ENCODE data around the gene PPP1R11. TPM values are rescaled to one million over a fixed set of nuclear protein-coding genes. Genes with fewer than 3 reads are reported as not detected.

The PPP1R11 gene
- total RNA-seq, 1 experiment from 2014 or later: 43.9 TPM

DNA sequence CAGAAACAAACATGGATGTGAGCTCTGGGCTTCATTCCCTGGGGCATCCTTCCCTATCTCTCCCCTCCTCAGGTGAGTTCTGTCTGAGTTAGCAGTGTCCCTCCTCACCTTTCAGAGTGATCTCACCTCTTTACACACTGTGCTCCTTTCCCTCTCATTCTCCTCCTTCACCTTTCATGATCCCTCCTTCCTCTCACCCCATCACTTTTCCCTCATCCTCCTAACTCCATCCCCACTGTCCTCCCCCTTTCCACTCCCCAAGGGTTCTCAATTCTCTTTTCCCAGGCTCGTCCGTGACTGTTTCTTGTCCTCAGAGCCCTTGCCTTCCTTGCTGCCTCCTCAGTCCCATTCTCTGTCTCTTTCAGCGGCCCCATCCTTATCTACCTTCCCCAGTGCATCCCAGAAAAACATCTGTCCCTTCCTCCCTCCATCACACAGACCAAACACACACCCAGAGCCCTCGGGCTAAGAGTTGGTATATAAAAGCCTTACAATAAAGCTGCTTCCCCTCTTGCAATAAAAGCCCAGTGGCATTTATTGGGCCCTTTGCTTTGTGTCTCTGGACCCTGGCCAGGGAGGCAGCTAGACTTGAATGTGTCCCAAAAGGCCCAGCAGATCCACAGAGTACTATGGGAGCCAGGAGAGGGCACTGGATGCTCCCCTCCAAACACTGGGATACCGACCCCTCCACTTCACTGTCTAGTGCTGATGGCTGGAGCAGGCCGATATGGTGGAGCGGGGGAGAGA, 6.7 kb downstream of the PPP1R11 start:
- no peaks in the 10 kb centered on the region for H3K9me3 ChIP-seq (replicated peaks)
- H3K4me3 ChIP-seq: peak overlapping the region; percentile 33; the same call in 1 of the 2 replicates
- peak in 1 of 2 experiments; percentile 13 for DNase-seq
- H3K27ac ChIP-seq: no peak overlapping the region
- no peaks in the 10 kb centered on the region for H3K27me3 ChIP-seq
- no peaks in the 10 kb centered on the region for H3K4me1 ChIP-seq
- H3K36me3 ChIP-seq: no peaks in the 10 kb centered on the region

DNA sequence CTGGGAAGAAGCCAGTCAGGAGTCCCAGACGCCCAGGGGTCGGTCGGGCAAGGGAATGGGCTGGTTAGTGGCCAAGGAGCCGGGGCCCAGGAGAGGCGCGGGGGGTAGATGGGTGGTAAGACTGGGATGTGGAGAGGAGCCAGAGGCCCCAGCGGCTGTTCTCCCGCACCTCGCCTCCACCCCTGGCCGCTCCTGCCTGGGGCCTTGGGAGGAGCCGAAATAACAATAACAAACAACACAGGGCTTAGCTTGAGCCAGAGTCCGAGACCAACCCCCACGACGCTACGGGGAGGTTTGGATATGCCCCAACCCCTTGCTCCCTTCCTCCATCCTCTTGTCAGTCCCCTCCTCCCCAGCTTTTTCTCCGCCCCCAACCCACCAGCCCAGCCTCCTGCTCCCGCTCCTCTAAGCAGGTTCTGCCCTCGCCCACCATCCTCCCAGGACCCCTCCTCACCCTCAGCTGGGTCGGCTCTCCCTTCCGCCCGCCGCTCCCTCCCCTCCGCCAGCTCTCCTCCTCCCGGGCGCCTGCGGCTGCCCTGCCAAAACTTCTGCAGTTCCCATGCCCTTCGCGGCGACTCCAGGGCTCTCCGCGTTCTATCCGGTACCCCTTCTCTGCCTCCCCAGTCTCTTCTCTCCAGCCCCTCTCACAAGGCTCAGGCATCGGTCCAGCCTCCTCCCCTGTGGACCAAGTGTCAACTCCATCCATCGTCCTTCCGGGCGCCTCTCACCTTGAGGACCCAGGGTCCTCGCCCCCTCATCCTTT, 7.5 kb downstream of the PPP1R11 start:
- Histone ChIP-seq H3K27me3 (no peaks in the 10 kb centered on the region), H3K36me3 (no peaks in the 10 kb centered on the region), H3K27ac (no peak overlapping the region), H3K4me1 (no peaks in the 10 kb centered on the region), H3K9me3 (replicated peaks) (no peaks in the 10 kb centered on the region), H3K4me3 (peak overlapping the region; percentile 33)
- peak; percentile 49 to 53 for DNase-seq

DNA sequence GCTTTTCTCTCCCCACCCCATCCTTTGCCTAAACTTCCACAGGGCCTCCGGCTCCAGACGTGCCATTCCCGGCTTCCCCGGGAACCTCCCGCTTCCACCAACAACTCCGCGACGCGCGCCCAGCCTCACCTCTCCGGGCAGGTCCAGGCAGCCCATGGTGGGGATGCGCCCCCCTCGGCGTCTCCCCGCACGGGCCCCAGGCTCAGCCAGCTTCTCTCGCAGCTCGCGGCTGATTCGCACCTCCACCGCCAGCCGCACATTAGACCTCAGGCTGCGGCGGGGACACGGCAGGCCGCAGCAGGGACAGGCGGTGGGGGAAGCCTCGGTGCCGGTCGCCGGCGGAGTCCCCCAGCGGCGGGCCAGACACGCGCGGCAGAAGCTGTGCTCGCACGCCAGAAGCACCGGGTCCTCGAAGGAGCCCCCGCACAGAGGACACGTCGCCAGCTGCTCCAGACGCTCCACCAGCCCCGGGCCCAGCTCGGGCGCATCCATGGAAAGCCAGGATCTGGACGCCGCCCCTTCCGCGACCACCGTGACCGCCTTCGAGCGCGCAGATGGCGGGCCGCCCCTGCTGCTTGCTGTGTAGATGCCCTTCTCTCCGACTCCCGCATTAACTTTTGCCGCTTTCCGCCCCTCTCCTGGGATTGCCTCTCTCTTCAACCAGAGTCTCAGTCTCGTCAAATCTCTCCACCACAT, 8.2 kb downstream of the PPP1R11 start, which contains the start of gene RNF39:
Gene RNF39 (minus strand): TSS at position 676 of the 696 bp plus-strand sequence. CDS start 184 bp downstream, at position 492.
- H3K27ac ChIP-seq: no peak within 1 kb of the TSS
- no peaks in the 10 kb centered on the region for H3K4me1 ChIP-seq
- H3K27me3 ChIP-seq: no peaks in the 10 kb centered on the region
- H3K9me3 ChIP-seq (replicated peaks): no peaks in the 10 kb centered on the region
- no peak for DNase-seq
- no peaks in the 10 kb centered on the region for H3K36me3 ChIP-seq
- H3K4me3 ChIP-seq: peak within 1 kb of the TSS; percentile 33

DNA sequence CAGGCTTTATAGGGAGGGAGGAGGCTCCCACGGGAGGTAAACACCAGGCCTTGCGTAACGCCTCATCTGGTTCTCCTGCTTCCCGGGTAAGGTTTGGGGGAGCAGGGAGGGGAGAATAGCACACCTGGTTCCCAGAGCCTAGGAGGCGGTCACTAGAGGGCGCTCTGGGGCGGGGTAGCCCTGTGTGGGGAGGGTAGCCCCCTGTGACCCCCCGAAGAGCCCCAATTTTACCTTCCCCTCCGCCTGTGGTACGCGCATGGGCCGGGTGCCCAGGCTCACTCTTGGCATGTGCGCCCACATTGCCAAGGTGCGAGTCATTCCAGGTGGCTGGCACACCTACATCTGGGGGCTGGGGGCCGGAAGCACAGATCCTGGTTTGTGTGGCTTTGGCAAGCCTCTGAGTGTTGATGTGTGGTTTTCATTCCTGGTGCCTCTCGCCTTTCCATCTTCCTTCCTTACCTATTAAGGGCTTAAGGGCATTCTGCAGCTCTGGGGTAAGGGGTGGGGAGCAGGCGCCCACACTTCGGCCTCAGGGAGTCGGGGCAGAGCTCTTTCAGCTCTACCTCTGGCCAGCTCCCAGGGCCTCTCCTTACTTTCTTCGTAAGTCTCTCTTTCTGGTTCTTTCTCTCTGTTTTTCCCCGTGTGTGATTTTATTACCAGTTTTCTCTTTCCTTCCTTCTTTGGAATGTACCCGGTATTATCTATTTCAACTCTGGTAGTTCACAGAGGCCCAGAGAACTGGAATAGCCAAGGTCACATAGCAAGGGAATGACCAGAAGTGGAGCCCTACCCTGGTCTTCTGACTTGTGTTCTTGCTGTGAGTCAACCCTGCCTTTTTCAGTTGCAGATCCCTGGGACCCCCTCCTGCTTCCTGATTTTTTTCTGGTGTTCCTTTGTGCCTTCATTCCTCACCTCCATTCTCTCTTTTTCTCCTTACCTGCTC, 9.1 kb downstream of the PPP1R11 start:
- Histone ChIP-seq H3K4me3 (no peak overlapping the region), H3K36me3 (no peaks in the 10 kb centered on the region), H3K9me3 (replicated peaks) (no peaks in the 10 kb centered on the region), H3K4me1 (no peaks in the 10 kb centered on the region), H3K27ac (no peak overlapping the region), H3K27me3 (no peaks in the 10 kb centered on the region)
- DNase-seq: no peak

DNA sequence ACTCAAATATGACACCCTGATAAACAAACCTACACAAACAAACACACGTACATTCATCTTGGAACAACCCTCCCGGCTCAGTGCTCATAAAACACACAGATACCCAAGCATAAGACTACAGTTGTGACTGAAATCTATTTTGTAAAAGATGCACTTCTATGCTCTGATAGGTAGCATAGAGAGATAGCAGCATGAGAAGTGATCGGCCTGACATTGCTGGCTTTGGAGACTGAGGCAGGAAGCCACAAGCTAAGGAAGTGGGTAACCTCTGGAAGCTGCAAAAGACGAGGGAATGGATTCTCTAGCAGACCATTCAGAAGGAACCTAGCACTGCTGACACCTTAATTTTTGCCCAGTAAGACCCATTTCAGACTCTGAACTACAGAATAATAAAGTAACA, 10.2 kb downstream of the PPP1R11 start:
- Histone ChIP-seq H3K27ac (no peak overlapping the region), H3K4me3 (no peak overlapping the region), H3K4me1 (no peaks in the 10 kb centered on the region), H3K36me3 (no peaks in the 10 kb centered on the region), H3K27me3 (no peaks in the 10 kb centered on the region), H3K9me3 (replicated peaks) (no peaks in the 10 kb centered on the region)
- no peak for DNase-seq

DNA sequence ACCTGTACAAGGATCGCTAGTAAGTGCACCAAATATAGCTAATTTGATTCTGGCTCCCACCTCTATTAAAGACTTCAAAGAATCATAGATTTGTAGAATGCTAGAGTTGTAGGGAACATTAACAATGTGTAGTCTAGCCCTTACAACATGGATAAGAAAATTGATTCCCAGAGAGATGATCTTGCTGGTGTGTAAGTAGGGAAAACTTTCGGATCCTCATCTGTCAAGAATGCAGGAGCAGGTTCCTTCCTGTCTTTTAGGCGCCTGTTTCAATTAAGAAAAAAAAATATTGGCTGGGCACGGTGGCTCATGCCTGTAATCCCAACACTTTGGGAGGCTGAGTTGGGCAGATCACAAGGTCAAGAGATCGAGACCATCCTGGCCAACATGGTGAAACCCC, 20.9 kb downstream of the PPP1R11 start:
- Histone ChIP-seq H3K9me3 (replicated peaks) (no peaks in the 10 kb centered on the region), H3K4me1 (no peaks in the 10 kb centered on the region; the same call in 1 of the 2 replicates), H3K36me3 (no peaks in the 10 kb centered on the region), H3K27ac (no peak overlapping the region), H3K4me3 (no peak overlapping the region), H3K27me3 (no peaks in the 10 kb centered on the region)
- DNase-seq: no peak

DNA sequence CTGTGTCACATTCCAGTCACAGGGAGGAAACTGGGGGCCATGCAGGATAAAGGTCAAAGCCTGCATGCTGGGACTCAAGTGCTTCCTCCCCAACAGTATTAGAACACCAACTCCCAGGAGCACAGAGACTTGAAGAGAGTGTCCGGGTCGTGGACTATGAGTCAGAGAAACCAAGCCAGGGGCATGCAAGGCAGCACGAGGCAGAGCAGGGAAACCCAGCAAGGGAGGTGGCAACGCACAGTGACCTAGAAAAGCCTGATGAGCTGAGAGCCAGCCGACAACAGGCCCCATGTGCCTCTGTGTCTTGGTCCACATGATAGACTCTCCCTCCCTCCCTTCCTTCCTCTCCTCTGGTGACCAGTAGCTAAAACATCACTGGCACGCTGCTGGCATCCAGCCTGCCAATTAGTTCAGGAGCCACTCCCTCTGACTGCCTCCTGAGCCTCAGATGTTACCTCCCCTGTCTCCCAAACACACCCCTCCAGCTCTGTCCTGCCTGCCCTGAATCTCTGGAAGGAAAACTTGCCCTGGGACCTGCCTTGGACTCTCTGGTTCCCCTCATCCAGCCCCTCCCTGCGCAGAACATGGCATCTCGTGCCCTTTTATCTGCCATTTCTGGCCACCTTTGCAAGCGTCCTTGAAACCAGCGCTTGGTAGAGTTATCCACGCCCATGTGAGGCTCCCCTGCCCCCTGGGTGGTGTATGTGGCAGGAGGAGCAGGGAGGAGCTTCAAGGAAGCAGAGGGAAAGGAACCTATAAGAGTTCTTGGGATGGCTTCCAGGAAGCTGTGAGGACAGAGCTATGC, 24.8 kb downstream of the PPP1R11 start:
- DNase-seq: peak; percentile 35 to 38
- H3K4me3 ChIP-seq: no peak overlapping the region
- H3K27me3 ChIP-seq: no peaks in the 10 kb centered on the region
- no peak overlapping the region for H3K27ac ChIP-seq
- H3K36me3 ChIP-seq: no peaks in the 10 kb centered on the region
- H3K4me1 ChIP-seq: peaks cover under 1% of the 10 kb centered on the region; the same call in 1 of the 2 replicates
- H3K9me3 ChIP-seq (replicated peaks): no peaks in the 10 kb centered on the region

DNA sequence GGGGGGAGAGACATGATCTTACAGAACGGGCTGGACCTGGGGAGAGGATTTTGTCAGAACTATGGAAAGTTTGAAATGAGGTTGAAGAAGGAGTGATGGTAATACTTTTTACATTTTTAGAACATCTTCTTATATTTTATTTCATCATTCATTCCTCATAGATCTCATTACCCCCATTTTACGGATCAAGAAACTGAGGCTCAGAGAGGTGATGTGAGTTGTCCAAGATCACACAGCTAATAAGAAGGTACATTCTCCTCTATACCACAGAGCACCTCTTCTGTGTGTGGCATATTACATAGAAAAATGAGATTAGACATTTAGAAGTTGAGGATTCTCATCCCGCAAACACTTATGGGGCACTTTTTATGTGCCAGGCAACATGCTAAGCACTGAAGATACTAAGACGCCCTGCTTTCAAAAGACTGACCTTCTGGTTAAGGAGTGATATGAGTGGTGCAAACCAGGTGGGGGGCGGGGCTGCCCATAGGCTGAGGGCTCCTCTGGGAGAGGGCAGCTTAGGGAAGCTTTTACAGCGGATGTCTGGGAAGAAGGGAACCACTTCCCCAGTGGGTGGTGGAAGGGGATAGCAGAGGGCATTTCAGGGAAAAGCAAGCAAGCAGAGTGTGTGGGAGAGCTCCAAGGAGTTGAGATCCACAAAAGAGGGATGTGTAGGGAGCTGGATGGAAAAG, 26.0 kb downstream of the PPP1R11 start:
- Histone ChIP-seq H3K4me3 (no peak overlapping the region), H3K4me1 (peaks cover 11% of the 10 kb centered on the region; the same call in 1 of the 2 replicates), H3K9me3 (replicated peaks) (no peaks in the 10 kb centered on the region), H3K27me3 (no peaks in the 10 kb centered on the region), H3K36me3 (no peaks in the 10 kb centered on the region), H3K27ac (no peak overlapping the region)
- DNase-seq: no peak

DNA sequence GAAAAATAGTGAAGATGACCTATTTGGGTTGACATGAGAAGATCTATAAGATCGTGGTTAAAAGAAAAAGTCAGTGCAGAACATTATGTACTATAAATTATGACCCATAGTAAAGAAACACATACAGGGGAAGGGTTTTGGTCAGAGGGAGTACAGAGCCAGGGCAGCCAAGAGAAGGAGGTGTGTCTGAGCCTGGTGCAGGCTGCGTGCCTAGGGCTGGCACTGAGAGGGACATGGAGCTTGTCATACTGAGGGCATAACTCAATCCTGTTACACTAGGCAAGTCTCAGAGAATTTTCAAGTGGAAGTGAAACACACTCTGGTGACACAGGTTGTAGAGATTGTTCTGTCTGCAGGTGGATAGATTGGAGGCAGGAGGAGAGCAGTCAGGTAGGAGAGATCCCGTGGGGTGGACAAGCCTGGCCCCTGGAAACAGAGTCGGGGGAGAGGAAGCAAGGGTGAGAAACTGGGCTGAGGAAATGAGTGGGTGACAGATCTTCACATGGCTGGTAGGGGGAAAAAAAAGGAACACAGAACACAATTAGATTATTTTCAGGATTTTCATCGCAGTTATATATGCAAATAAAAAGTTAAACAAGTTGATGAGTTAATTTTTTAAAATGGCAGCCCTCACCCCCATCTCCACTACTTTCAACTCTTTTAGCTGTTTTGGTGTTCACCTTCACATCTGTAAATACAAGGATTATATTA, 27.1 kb downstream of the PPP1R11 start:
- Histone ChIP-seq H3K27me3 (no peaks in the 10 kb centered on the region), H3K4me1 (peaks cover 11% of the 10 kb centered on the region; the same call in 1 of the 2 replicates), H3K27ac (no peak overlapping the region), H3K4me3 (no peak overlapping the region), H3K36me3 (no peaks in the 10 kb centered on the region), H3K9me3 (replicated peaks) (no peaks in the 10 kb centered on the region)
- DNase-seq: no peak

DNA sequence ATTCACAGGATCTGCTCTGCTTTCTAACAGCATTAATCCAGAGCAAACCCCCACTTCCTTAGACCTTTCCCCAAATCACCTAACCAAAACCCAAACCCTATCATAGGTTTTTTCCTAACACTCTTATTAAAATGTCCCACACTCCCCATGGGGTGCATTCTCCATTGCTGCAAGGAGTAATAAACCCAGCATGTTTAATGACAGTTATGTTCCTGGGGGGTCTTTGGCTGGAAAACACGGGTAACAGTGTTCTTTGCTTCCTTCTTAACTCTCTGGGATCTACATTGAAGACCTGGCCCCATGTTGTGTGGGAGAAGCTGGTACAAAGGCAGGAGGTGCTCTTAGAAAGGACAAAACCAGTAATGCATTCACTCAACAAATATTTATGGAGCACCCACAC, 29.8 kb downstream of the PPP1R11 start:
- H3K27ac ChIP-seq: no peak overlapping the region
- no peak for DNase-seq
- H3K36me3 ChIP-seq: no peaks in the 10 kb centered on the region
- H3K4me1 ChIP-seq: peaks cover 11% of the 10 kb centered on the region; the same call in 1 of the 2 replicates
- no peaks in the 10 kb centered on the region for H3K27me3 ChIP-seq
- no peak overlapping the region for H3K4me3 ChIP-seq
- H3K9me3 ChIP-seq (replicated peaks): no peaks in the 10 kb centered on the region

DNA sequence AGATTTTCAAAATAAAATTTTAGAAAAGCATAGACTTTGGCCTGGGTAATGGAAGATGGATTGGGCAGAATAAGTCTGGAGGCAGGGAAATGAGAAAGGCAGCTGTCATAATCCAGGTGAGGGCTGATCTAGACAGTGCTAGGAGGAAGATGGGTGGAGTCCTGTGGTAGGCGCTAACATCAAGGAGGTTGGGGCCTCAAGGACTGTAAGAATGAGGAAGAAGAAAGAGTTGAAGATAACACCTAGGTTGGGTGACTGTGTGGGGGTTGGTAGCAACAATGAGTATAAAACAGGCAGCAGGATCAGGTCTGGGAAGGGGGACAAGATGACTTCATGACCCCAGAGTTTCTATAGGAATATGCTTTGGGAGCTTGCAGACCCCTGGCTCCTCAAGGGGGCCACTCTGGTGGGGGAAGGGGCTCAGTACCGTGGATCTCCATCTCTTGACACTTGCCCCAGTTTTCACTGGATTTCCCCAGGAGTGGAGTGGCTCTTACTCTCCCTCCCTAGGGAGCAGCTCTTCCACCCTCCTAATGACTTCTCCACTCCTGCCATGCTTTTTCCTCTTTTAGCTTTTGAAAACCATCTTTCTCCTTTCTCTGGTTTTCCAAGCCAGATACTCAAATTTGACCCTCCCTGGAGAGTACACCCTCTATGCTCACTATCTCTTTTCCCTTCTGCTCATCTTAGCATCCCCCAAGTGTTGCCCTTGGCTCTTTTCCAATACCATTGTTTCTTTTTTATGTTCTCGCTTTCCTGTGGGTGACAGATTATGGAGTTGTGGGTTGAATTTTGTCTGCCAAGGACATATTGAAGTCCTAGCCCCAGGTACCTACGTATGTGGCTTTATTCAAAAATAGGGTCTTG, 31.1 kb downstream of the PPP1R11 start:
- Histone ChIP-seq H3K36me3 (no peaks in the 10 kb centered on the region), H3K27ac (no peak overlapping the region), H3K4me3 (no peak overlapping the region), H3K9me3 (replicated peaks) (no peaks in the 10 kb centered on the region), H3K27me3 (no peaks in the 10 kb centered on the region), H3K4me1 (peaks cover 15% of the 10 kb centered on the region; the same call in 1 of the 2 replicates)
- DNase-seq: no peak

DNA sequence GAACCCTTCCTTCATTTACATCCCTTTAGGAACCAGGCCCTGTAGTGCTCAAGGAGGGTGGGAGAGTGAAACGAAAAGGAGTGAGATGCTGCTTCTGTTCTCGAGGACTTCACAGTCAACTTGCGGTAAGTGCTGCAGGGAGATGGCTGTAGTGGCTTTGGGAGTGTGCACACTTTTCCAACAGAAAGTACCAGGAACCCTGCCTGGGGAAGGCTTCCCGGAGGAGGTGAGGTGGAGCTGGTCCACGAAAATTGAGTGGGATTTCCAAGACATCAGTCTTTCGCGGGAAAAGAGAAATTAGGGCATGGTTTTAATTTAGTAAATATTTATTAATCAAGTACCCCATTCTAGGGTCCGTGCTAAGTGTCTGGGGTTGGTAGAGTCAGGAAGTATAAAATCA, 33.2 kb downstream of the PPP1R11 start:
- peaks cover 15% of the 10 kb centered on the region; the same call in 1 of the 2 replicates for H3K4me1 ChIP-seq
- DNase-seq: no peak
- H3K27me3 ChIP-seq: no peaks in the 10 kb centered on the region
- no peaks in the 10 kb centered on the region for H3K36me3 ChIP-seq
- no peaks in the 10 kb centered on the region for H3K9me3 ChIP-seq (replicated peaks)
- peak overlapping the region; percentile 54 for H3K4me3 ChIP-seq
- no peak overlapping the region for H3K27ac ChIP-seq

Data from SJCRH30 (cell line).